GM18511 (cell line): Measurements from ENCODE around the gene GPR15.
A peak's percentile ranks its signal among the peaks of the same experiment; 100 is the strongest.

Experiments
- ATAC-seq: cut with Tn5 transposase; IDR thresholded peaks from one replicate; pipeline ENCODE4 v1.9.1; 2021; ENCODE audit warnings: mild to moderate bottlenecking, moderate library complexity; ENCODE audit not compliant: unreplicated experiment

GPR15 gene

DNA sequence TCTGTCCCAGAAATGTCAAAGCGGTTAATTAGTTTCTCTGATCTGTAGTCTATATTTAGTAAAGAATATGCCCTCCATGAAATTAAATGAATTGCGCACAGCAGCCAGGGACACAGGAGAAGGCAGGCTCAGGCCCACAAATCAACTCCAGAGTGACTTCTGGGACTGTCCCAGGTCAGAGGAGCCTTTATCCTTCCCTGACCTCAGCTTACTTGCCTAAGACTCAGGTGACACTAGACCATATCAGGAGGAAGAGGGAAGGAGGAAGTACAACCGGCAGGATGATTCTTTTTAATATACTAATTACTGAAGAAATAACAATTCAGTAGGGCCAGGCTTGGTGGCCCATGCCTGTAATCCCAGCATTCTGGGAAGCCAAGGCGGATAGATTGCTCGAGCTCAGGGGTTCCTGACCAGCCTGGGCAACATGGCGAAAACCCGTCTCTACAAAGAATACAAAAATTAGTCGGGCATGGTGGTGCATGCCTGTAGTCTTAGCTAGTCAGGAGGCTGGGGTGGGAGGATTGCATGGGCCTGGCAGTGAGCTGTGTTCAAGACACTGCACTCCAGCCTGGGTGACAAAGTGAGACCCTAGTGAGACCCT is 1.8 kb upstream of the GPR15 start:
- ATAC-seq, result no peak

DNA sequence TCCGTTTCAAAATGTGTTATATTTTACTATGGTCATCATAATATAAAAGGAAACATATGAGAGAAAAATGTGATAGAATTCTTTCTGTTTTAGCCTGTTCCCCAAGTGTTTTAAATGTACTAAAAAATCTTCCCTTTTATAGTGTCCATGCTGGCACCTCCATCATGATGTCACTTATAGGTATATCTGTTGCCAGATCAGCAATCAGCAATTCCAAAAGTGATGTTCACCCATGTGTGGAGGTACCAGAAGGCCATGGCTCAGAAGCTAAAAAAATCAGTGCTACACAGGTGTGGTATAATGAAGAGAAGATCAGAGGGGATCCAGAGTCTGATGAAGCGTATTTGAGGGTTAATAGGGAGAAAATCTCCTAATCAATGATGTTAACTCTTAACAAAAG is 1.1 kb upstream of the GPR15 start:
- no peak for ATAC-seq

DNA sequence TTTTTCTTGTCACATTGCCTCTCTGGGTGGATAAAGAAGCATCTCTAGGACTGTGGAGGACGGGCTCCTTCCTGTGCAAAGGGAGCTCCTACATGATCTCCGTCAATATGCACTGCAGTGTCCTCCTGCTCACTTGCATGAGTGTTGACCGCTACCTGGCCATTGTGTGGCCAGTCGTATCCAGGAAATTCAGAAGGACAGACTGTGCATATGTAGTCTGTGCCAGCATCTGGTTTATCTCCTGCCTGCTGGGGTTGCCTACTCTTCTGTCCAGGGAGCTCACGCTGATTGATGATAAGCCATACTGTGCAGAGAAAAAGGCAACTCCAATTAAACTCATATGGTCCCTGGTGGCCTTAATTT is 478 bp downstream of the GPR15 start:
- ATAC-seq, result no peak

DNA sequence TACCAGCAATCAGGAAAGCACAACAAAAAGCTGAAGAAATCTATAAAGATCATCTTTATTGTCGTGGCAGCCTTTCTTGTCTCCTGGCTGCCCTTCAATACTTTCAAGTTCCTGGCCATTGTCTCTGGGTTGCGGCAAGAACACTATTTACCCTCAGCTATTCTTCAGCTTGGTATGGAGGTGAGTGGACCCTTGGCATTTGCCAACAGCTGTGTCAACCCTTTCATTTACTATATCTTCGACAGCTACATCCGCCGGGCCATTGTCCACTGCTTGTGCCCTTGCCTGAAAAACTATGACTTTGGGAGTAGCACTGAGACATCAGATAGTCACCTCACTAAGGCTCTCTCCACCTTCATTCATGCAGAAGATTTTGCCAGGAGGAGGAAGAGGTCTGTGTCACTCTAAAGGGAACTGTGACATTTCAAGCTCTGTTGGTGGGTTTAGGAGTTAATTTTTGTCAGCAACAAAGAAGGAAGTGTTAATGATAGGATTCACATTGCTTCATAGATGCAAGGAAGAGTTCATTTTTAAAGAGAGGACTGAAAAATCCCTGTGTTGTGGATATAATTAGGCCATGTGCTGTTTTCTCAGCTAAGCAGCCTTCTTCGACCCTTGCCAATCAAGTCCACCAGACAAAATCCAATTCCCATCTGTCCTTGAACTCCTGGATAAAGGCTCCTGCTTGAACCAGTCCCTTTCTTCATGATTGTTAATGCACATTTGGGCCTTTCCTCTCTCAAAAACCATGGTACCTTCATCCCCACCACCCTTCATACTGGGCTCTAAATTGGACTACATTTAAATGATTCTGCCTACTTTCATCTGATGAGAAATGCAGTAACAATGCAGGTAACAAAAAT is 1.2 kb downstream of the GPR15 start:
- ATAC-seq, result no peak

DNA sequence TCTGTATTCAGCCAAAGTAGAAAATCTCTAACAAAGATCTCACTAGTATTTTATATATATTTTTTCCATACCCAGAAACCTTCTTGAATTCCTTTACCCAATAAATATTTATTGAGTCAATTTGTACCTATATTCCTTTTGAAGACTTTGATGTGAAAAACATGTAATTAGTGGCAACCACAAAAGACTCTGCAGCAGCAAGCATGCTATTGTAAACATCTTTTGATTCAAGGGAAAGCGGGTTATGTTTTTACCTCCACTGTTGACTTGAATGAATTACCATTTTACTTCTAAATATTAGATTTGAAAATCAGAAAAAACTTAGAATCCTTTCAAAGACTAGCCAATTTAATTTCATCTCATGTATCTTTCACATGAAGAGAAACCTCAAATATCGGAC is 2.4 kb downstream of the GPR15 start:
- no peak for ATAC-seq

DNA sequence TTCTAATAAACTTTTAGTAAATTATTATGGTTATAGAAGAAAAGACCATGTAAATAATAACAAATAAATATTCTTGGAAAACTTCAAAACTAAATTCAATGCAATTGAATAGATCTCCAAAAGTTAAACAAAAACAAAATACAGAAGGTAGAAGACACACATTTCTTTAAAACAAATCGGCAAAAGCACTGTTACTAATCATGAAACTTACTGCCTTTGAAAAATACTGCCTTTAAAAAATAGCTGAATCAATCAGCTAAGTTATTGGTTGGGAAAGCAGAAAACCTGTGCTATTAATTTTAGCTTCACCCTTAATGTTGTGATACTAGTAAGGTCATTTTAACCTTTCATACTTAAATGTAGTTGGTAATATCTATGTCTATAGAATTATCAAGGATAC is 3.0 kb downstream of the GPR15 start:
- ATAC-seq, result no peak

DNA sequence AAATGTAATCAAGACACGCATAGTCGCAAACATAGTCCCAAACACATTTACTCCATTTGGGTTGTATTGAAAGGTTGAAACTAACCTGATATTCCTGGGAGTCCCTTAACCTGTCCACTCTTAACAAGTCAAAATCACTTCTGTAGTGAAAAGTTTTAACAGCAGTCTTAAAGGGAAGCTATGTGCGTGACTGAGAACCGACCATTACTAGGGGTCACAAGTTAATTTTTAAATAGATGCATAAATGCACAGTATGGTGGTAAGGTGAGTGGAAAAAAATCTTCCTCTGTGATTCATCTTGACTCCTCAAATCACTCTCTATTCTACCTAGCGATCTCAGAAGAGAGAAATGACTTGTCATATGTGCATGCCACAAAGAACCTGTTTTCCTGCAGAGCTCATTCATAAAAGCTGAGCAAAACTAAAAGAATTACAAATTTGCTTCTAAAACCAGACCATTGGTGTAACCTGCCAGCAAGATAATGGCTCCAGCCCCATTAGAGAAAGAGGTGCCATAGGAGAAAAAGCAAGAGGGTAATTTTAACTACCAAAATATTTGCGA is 4.8 kb downstream of the GPR15 start:
- peak; percentile 77 for ATAC-seq

DNA sequence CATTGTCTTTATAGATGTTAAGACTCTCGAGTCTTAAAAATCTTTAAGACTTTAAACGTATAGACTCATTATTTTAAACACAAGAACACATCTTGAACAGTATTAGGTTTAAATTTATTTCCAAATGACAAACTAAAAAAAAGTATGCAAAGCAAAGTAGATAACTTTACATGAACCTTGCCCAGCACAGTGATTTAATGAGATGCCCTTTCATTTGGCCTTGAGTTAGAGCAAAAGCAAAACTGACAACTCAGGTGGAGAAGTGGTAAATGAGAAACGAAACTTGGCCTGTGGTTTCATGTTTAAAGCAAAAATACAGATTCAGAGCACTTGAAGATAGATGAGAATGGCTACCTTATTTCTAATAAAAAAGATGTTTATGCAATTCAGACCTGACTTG is 8.6 kb downstream of the GPR15 start:
- peak; percentile 43 for ATAC-seq

DNA sequence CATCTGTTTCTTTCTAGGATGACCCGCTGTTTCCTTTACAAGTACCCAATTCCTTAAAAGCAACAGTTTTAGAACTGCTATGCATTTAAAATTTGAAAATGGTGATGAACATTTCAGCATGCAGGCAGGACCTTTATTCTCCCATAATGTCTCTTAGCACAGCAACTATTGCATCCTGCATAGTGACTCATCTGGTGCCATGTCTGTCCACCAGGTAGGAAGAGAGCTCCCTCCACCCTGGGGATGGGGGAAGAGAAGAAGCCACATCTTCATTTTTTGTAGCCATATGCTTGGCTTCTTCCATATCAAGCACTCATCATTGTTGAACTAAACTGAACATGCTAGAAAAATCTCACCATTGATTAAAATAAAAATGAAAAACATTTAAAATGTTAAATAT is 9.9 kb downstream of the GPR15 start:
- ATAC-seq, result no peak

DNA sequence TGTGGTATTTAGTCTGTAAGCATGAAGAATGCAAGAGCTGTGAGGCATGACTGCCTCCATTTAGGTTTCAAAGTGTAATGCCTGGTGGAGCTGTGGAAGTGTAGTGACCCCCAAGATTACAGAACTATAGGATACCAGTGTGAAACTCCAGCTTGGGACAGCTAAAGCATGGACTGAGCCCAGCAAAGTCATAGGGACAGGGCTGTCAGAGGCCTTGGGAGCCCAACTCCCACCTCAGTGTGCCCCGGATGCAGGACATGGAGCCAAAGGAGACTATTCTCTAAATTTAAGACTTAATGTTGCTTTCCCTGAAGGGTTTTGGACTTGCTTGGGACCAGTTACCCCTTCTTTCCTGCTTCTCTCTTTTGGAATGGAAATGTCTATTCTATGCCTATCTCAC is 10.8 kb downstream of the GPR15 start:
- ATAC-seq, result no peak

DNA sequence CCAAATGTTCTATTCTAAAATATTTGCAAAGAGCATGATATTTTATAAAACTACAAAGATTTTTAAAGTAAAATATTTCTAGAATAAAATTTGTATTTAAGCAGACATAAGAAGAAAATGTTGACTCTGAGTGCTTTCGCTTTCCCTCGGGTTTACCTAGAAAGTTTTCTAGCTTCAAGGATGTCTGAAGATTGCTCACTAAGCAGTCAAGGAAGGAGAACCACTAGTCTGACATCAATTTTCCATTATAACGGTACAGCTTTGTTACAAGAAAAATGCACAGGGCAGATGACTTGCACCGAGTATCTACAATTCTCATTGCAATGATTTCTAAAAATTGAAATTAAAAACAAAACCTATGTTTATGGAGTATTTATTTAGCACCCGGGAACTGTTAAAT is 14.2 kb downstream of the GPR15 start:
- peak; percentile 43 for ATAC-seq

DNA sequence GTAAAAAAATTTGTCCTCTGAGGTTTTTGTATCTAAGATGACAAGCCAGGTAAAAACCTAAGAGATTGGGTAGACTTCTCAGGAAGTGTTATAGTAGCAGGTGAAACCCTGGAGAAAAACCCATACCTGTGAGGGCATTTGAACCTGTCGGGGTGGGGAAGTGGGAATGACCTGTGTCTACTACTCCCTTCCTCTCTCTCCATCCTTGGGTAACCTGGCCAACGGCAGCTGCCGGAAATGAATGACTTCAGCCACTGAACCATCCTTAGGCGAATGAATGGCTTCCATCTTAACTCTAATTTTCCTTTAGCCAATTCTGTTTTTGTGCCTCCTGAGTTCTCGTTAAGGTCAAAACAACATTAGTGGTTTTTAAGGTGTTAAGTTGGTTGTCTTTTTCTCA is 16.8 kb downstream of the GPR15 start:
- no peak for ATAC-seq

DNA sequence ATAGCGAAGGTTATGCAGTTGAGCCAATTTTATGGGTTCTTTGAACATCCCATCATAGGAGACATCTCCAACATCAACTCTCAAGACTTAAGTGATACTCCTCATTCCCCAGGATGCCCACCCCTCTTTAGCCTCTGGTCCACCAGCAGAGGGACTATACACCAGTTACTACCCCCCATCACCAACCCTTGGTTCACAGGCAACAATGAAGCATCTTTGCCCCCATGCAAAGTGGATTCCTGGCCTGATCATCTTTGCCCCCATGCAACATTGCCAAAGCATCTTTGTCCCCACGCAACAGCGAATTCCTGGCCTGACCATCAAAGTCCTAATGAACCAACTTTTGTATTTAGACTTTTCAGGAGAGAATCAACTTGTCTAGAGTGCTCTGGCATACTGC is 19.1 kb downstream of the GPR15 start:
- no peak for ATAC-seq

DNA sequence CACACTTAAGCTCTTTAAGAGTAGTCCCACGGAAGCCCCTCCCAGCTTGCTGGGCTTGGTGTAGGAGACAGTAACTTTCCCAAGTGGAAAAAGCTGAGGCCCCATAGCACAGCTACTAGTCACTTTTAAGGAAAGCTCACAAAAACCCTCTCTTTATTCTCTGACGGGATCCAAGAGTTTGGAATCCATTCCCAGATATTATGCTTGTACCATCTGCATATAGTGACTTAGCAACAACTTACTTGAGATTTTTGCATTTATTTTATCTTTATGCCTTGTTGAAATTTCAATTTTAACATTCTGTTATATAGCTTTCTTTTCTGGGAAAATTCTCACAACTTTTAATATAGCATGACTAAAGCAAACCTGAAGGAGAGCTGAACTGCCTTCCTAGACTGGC is 19.5 kb downstream of the GPR15 start:
- no peak for ATAC-seq

DNA sequence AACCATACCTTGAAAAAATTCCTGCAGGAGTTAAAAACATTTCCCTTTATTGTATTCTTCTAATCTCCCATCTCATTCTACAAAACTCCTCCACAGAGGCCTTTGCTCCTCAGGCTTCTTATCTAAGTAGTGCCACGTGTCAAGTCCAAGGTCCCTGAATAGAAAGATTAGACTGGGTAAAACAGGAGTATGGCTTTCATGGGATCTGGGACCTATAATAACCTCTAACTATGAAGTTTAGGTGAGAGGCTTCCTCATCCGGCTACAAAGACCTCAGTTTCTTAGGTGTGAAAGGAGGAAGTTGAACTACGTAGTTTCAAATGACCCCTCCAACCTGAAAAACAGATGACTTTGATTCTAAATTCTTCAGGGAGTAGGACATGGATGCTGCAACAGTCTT is 20.0 kb downstream of the GPR15 start:
- ATAC-seq, result peak; percentile 11

DNA sequence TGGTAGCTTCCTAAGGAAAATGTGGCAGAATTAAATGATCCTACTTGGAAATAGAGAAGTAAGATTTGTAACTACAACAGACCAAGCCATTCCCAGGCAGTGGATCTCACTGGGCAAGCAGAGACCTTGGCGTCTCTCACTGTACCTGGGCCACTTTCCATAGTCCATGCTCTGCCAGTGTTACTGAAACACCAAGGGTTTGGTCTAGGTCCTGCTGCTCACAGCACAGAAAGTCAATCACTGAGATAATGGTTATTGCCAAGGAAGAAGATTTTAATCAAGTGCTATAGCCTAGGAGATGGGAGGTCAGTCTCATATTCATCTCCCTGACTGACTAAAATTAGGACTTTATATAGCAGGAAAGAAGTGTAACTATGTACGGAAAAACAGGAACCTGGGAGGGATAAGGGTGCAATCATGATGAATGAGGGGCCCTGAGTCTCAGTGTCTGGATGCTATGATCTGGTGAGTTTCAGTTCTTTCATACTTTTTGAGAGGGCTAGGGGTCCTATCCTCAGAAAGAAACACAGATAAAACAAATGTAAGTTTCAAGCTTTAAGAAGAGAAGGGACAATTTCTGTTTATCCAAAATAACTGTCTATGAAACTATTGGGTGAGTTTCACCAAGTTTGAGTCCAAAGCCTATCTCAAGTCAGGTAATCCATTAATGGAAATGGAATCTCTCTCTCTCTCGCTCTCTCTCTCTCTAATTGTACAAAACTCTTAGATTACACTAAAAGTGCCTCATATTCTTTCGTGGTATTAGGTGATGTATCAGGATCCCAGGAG is 20.6 kb downstream of the GPR15 start:
- no peak for ATAC-seq

DNA sequence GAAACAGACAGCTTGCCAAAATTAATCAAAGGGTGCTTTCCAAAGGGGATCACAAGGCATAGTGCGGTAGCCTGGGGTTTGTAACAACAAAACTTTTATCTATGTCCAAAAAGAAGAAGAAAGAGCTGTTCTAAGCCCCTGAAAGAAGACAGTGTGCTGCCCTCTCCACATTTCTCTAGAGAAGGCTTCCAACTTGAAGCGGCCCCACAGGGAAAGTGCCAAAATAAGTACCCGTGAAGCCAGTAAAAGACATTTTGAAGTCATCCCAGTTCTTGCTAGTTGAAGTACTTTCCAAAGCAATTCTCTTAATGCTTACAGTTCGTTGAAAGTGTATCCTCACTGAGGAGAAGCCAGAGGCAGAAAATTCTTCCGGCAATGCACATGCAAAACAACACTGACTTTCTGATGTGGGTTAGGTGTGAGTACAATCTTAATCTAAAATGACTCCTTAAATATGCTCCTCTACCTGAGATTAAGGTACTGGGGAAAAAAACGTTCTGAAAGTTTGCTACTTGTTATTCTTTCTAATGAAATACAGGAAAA is 21.3 kb downstream of the GPR15 start:
- ATAC-seq, result no peak

DNA sequence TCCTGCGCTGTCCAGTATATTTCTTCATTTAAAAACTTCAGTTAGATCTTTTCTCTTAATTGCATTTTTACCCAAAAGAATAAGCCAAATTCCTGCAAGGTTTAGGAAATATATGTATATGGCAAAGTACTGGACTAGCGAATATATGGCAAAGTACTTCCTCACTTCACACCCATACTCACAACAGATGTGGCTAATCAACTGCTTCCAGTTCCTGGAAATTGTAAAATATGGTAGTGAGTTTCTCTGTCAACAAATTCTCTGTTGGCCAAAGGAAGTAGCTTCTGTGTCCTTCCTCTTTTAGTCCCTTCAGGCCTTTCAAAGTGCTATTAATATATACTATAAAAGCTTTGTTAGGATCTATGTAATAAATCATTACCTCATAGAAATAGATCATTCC is 22.0 kb downstream of the GPR15 start:
- no peak for ATAC-seq

DNA sequence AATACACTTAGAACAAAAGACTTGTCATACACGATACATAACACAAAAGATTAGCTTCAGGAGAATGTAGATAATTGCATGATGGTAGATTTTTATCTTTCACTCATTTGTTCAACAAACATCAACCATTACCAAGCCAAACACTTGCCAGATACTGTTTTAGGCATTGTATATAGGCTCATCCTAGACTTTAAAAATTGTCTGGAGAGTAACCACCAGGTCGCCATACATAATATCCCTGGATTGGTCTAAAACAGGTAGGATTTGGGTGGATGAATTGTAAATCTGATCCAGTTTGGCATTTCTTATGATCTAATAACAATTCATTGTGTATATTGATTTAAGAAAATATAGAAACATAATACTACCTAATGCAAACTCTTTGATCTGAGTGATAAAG is 22.8 kb downstream of the GPR15 start:
- no peak for ATAC-seq

DNA sequence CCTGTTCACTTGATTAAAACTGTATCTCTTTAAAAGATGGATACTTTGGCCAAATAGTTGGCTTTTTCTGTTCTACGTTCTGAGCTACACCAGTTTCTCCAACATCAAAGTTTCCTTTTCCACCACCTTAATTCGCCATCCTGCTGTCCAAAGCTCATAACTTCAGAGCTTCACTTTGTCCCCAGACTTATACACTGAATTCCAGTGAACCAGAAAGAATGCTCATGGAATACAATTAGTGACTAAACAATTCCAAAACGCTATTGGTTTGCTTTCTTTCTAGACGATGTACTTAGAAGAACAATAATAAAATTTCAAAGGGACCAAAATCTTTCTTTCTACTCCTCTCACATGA is 23.2 kb downstream of the GPR15 start:
- ATAC-seq, result no peak
